C4-2B (cell line): ENCODE data around the gene TTC9C.
A peak's percentile ranks its signal among the peaks of the same experiment; 100 is the strongest.

Experiments
- H3K27ac ChIP-seq: fragments of 450-650 bp; 2 replicates; pipeline ENCODE4 v1.5.1; 2017
- ZFX ChIP-seq: fragments of 450-650 bp; IDR thresholded peaks from 2 replicates; pipeline ENCODE4 v1.6.1; 2017
- TF ChIP-seq, protein P1 (sequence below): fragments of 450-650 bp; conservative IDR thresholded peaks from 2 replicates; pipeline ENCODE4 v1.5.1; 2017; ENCODE audit warnings: mild to moderate bottlenecking

The TTC9C gene

GRCh38 chr11:62782753-62783152 is 54.5 kb downstream of the TTC9C start:
- no peak overlapping the region for H3K27ac ChIP-seq
- no peak for TF ChIP-seq ZFX
- TF ChIP-seq, protein P1, sequence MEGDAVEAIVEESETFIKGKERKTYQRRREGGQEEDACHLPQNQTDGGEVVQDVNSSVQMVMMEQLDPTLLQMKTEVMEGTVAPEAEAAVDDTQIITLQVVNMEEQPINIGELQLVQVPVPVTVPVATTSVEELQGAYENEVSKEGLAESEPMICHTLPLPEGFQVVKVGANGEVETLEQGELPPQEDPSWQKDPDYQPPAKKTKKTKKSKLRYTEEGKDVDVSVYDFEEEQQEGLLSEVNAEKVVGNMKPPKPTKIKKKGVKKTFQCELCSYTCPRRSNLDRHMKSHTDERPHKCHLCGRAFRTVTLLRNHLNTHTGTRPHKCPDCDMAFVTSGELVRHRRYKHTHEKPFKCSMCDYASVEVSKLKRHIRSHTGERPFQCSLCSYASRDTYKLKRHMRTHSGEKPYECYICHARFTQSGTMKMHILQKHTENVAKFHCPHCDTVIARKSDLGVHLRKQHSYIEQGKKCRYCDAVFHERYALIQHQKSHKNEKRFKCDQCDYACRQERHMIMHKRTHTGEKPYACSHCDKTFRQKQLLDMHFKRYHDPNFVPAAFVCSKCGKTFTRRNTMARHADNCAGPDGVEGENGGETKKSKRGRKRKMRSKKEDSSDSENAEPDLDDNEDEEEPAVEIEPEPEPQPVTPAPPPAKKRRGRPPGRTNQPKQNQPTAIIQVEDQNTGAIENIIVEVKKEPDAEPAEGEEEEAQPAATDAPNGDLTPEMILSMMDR: no peak

- TF ChIP-seq, protein P1: peak; percentile 99
- no peak; the same call in 1 of the 2 replicates for TF ChIP-seq ZFX
- peak overlapping the region; percentile 91 for H3K27ac ChIP-seq
Observed at GRCh38 chr11:62786318-62787004, 58.2 kb downstream of the TTC9C start.

DNA sequence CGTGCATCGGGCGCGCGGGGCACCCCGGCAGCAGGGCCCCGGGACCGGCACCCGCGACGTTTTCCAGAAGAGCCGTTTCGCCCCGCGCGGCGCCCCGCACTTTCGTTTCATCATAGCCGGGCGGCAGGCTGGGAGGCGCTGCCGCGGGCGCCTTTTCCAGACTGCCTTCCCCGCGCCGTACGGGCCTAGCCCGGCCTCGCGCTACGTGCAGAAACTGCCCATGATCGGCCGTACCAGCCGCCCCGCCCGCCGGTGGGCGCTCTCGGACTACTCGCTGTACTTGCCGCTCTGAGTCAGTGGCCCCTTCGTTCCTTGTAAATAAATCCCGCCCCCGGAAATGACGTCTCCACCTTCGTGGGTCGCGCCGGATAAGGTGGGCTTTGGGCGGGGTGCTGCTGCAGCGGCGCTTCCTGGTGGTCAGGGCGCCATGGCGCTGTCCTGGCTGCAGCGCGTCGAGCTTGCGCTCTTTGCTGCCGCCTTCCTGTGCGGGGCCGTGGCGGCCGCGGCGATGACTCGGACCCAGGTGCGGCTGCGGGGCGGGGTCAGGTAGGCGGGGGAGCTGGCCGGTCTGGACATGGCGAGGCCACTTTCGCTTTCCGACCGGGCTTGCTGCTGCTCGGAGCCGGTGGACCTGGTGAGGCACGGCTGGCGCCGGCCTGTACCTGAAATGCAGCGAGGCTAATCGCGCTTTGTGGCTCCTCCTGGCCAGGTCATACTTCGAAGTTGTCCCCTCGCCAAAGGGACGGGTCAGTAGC is 58.9 kb downstream of the TTC9C start, which contains the start of gene TMEM179B:
Gene TMEM179B, plus strand, starts transcription at position 398 of the 755 bp plus-strand sequence. Its CDS starts 30 bp downstream, at position 428.
- TF ChIP-seq ZFX: peak; percentile 83; the same call in 1 of the 2 replicates
- TF ChIP-seq, protein P1: peak; percentile 75

More for the DNA sequence above, 58.9 kb downstream of the TTC9C start, which contains the start of gene TMEM179B:
- peak within 1 kb of the TSS; percentile 91 for H3K27ac ChIP-seq
